Measurements from ENCODE around the gene SLC8B1. TPM values are rescaled to one million over a fixed set of nuclear protein-coding genes. Genes with fewer than 3 reads are reported as not detected.

Gene SLC8B1
- total and polyA plus RNA-seq, 8 donors: 10.5 to 40.1 (median 12.9) TPM

- no peak for DNase-seq
- Histone ChIP-seq H3K9me3 (no peaks in the 10 kb centered on the region), H3K4me3 (no peak overlapping the region), H3K27ac (peak overlapping the region in 1 of 2 donors; percentile 39), H3K36me3 (peaks cover 0 to 63% of the 10 kb centered on the region in 2 donors), H3K27me3 (no peaks in the 10 kb centered on the region), H3K4me1 (peaks cover 0 to 7% of the 10 kb centered on the region in 2 donors)
- TF ChIP-seq, protein P1, sequence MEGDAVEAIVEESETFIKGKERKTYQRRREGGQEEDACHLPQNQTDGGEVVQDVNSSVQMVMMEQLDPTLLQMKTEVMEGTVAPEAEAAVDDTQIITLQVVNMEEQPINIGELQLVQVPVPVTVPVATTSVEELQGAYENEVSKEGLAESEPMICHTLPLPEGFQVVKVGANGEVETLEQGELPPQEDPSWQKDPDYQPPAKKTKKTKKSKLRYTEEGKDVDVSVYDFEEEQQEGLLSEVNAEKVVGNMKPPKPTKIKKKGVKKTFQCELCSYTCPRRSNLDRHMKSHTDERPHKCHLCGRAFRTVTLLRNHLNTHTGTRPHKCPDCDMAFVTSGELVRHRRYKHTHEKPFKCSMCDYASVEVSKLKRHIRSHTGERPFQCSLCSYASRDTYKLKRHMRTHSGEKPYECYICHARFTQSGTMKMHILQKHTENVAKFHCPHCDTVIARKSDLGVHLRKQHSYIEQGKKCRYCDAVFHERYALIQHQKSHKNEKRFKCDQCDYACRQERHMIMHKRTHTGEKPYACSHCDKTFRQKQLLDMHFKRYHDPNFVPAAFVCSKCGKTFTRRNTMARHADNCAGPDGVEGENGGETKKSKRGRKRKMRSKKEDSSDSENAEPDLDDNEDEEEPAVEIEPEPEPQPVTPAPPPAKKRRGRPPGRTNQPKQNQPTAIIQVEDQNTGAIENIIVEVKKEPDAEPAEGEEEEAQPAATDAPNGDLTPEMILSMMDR (IDR thresholded peaks at IDR 0.05): no peak
- peak; percentile 56 for ATAC-seq
- intact Hi-C loops (cut with DNase I): no loop called here
Measured at GRCh38 chr12:113322343-113322742, 12.6 kb downstream of the SLC8B1 start.

DNA sequence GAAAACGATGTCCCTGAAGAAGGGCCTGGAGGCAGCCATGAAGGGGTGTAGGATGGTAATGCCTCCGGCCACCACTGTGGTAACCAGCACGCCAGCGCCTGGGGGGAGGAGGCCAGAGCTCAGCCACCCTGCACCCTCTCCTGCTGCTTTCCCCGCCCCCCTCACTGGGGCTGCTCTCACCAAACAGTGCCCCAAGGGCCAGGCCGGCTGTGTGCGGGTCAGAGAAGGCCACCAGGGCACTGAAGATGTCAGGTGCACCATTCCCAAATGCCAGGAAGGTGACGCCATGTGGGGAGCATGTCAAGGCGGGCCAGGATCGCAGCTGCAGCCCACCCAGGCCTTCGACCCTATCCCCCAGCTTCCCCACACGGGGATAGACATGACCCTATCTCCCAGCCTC, 14.5 kb downstream of the SLC8B1 start:
- H3K9me3 ChIP-seq: no peaks in the 10 kb centered on the region
- H3K27ac ChIP-seq: no peak overlapping the region
- H3K36me3 ChIP-seq: peaks cover 0 to 74% of the 10 kb centered on the region in 2 donors
- intact Hi-C loops (cut with DNase I): no loop called here
- H3K4me3 ChIP-seq: no peak overlapping the region
- ATAC-seq: no peak
- no peaks in the 10 kb centered on the region for H3K4me1 ChIP-seq
- TF ChIP-seq, protein P1 (IDR thresholded peaks at IDR 0.05): no peak
- no peaks in the 10 kb centered on the region for H3K27me3 ChIP-seq
- DNase-seq: no peak

GRCh38 chr12:113318900-113319628, 15.8 kb downstream of the SLC8B1 start:
- Histone ChIP-seq H3K36me3 (peaks cover 0 to 86% of the 10 kb centered on the region in 2 donors), H3K9me3 (no peaks in the 10 kb centered on the region), H3K27me3 (no peaks in the 10 kb centered on the region), H3K4me1 (no peaks in the 10 kb centered on the region), H3K27ac (no peak overlapping the region), H3K4me3 (no peak overlapping the region)
- DNase-seq: no peak
- intact Hi-C loops (cut with DNase I): loop anchor here in 1 of 2 donors (10.0 kb wide), 1 partner anchor 106 kb away; the partner anchor contains the start of gene SDSL
- no peak for ATAC-seq
- TF ChIP-seq, protein P1 (IDR thresholded peaks at IDR 0.05): no peak

- Histone ChIP-seq H3K9me3 (no peaks in the 10 kb centered on the region), H3K36me3 (peaks cover 0 to 91% of the 10 kb centered on the region in 2 donors), H3K27ac (no peak overlapping the region), H3K4me3 (no peak overlapping the region), H3K4me1 (no peaks in the 10 kb centered on the region), H3K27me3 (no peaks in the 10 kb centered on the region)
- intact Hi-C loops (cut with DNase I): loop anchor here in 1 of 2 donors (10.0 kb wide), 1 partner anchor 107 kb away; the partner anchor contains the start of gene SDSL
- ATAC-seq: no peak
- TF ChIP-seq, protein P1 (IDR thresholded peaks at IDR 0.05): no peak
- no peak for DNase-seq
Measured at GRCh38 chr12:113318046-113318656, 16.8 kb downstream of the SLC8B1 start.

- peaks cover 0 to 98% of the 10 kb centered on the region in 2 donors for H3K36me3 ChIP-seq
- intact Hi-C loops (cut with DNase I): loop anchor here in 1 of 2 donors (10.0 kb wide), 1 partner anchor 108 kb away; the partner anchor contains the start of gene SDSL
- DNase-seq: no peak
- H3K9me3 ChIP-seq: no peaks in the 10 kb centered on the region
- no peak overlapping the region for H3K4me3 ChIP-seq
- TF ChIP-seq, protein P1 (IDR thresholded peaks at IDR 0.05): no peak
- H3K4me1 ChIP-seq: no peaks in the 10 kb centered on the region
- ATAC-seq: no peak
- H3K27ac ChIP-seq: no peak overlapping the region
- no peaks in the 10 kb centered on the region for H3K27me3 ChIP-seq
Measured at GRCh38 chr12:113317122-113317521, 17.8 kb downstream of the SLC8B1 start.

Data from left lung (tissue), 10 donors.